Measurements from ENCODE around the gene MPST. TPM values are rescaled to one million over a fixed set of nuclear protein-coding genes. Genes with fewer than 3 reads are reported as not detected.

The MPST gene
- total RNA-seq, 3 donors from 2014 or later = 135 to 224 (median 186) TPM

DNA sequence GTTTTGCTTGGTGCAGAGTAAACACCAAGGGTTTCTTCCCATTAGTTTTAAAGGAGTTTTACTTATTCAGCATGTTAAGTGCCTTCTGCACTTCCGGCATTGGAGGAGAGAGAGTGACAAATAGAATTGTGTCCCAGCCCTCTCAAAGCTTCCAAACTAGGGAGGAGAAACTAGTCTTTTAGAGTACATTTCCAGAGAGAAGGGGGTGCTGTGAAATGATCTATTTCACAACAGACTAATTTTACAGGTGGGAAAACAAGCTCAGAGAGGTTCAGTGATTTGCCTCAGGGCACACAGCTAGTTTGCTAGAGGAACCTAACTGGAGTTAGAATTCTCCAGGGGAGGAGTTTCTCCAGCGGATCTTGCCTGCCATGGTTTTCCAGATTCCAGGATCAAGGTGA lies 12.6 kb downstream of the MPST start:
- Histone ChIP-seq H3K36me3 (ENCODE audit: low read depth) (no peaks in the 10 kb centered on the region), H3K4me1 (ENCODE audit: low read depth) (peaks cover 21% of the 10 kb centered on the region), H3K4me3 (no peak overlapping the region), H3K9me3 (no peaks in the 10 kb centered on the region)
- intact Hi-C loops (cut with DNase I, micrococcal nuclease) = no loop called here
- DNase-seq = no peak
- TF ChIP-seq, protein P1, sequence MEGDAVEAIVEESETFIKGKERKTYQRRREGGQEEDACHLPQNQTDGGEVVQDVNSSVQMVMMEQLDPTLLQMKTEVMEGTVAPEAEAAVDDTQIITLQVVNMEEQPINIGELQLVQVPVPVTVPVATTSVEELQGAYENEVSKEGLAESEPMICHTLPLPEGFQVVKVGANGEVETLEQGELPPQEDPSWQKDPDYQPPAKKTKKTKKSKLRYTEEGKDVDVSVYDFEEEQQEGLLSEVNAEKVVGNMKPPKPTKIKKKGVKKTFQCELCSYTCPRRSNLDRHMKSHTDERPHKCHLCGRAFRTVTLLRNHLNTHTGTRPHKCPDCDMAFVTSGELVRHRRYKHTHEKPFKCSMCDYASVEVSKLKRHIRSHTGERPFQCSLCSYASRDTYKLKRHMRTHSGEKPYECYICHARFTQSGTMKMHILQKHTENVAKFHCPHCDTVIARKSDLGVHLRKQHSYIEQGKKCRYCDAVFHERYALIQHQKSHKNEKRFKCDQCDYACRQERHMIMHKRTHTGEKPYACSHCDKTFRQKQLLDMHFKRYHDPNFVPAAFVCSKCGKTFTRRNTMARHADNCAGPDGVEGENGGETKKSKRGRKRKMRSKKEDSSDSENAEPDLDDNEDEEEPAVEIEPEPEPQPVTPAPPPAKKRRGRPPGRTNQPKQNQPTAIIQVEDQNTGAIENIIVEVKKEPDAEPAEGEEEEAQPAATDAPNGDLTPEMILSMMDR (IDR thresholded peaks at IDR 0.05) = no peak
- peak; percentile 11 for ATAC-seq

DNA sequence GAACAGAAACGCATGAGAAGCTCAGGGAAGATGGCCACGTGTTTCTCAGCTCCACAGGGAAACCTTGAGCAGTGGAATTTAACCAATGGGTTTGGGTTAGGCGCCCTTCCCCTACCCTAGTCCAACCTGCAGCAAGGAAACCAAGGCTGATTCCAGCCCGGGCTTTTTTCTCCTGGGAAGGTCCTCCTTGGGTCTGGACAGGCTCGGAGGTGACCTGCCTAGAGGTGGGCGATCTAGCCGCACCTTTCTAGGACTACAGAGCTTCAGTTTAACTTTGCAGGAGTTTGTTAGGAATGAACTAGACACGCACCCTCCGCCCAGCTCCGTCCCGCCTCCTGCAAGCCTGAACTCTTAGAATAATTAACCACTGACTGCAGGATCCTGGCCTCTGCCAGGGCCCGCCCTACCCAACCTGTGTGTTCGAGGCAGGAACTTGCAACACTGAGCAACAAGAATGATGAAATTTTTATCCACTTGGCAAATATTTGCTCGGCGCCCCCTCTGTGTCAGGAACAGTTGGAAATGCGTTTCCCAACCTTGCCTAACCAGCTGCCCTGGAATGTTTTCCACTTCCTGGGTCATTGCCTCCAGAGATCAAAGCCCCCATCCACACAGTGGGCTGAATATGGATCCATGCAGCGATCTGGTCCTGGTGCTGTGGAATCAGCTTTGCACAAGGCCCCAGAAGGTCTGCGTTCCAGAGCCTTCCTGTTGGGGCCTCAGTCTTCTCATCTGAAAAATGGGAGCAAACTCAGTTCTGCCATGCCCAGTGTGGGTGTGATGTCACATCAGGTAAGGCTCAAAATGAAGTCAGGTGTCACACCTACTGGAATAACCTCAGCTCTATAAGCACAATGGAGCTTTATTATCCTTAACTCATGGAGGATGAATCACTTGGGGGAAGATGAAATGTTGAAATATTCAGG lies 13.3 kb downstream of the MPST start:
- no peak overlapping the region for H3K4me3 ChIP-seq
- TF ChIP-seq, protein P1 (IDR thresholded peaks at IDR 0.05) = no peak

DNA sequence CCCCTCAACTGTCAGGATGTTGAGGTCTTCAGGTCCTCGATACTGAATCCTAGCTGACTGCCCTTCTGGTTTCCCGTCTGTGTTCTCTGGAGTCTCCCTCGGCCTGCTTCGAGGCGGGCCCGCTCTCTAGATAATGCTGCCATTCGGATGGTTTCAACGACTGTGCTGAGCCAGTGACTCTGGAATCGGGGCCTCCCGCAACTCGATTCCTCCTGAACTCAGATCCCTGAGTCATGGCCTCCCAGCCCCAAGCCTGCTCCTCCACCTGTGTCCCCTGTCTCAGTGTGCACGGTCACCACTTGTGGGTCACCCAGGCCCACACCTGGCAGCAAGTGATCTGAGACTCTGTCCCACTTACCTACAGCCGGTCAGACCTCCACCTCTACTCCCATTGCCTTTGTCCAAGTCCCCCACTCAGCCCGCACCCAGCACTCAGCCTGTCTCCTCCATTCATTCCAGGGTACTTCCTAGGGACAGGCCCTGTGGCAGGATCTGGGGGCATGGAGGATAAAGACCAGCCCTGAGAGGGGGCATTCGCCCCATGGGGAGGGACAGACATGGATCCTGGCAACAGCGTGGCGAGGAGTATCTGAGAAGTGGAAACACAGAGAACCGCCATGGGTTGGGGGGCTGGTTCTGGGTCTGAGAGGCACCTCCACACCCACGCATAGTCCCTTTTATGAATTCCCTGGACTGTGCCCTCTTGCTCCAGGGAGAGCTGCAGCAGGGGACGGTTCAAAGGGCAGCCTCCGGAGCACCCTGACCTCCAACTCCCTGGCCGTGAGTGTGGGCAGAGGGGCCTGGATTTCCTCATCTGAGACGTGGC lies 14.3 kb downstream of the MPST start:
- no peak overlapping the region for H3K4me3 ChIP-seq
- H3K4me1 ChIP-seq (ENCODE audit: low read depth) = peaks cover 21% of the 10 kb centered on the region
- TF ChIP-seq, protein P1 (IDR thresholded peaks at IDR 0.05) = no peak
- ATAC-seq = peak; percentile 27
- no peaks in the 10 kb centered on the region for H3K36me3 ChIP-seq (ENCODE audit: low read depth)
- peak; percentile 42 to 61 (median 58) for DNase-seq
- no peaks in the 10 kb centered on the region for H3K9me3 ChIP-seq
- intact Hi-C loops (cut with DNase I, micrococcal nuclease) = no loop called here

More for the DNA sequence above, 13.3 kb downstream of the MPST start:
- no peaks in the 10 kb centered on the region for H3K36me3 ChIP-seq (ENCODE audit: low read depth)
- ATAC-seq = peak; percentile 94
- peak; percentile 87 to 90 (median 88) for DNase-seq
- no peaks in the 10 kb centered on the region for H3K9me3 ChIP-seq
- H3K4me1 ChIP-seq (ENCODE audit: low read depth) = peaks cover 21% of the 10 kb centered on the region
- intact Hi-C loops (cut with DNase I, micrococcal nuclease) = no loop called here

DNA sequence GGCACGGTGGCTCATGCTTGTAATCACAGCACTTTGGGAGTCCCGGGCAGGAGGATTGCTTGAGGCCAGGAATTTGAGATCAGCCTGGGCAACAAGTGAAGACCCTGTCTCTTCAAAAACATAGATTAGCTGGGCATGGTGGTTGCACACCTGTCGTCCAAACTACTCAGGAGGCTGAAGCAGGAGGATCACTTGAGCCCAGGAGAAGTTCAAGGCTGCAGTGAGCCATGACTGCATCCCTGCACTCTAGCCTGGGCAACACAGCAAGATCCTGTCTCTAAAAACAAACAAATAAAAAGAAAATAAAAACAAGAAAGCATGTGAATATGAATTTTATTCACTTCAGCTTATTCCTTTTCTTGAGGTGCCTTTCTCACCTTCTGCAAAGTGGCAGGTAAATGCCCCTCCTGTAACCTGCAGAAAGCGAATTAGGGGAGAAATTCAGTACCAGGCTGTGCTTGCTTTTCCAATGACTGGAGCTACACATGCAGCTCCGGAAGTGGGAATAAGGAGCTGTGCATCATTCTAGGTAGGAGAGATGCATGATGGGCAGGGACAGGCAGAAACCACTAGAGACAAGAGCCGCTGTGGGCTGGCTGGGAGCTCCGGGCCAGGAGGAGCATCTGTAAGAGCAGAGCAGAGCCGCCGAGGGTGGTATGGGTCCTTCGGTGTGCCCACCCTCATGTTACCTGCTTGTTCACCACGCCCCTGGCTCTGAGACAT lies 17.3 kb downstream of the MPST start:
- H3K36me3 ChIP-seq (ENCODE audit: low read depth) = no peaks in the 10 kb centered on the region
- ATAC-seq (no peak), DNase-seq (no peak)
- no peaks in the 10 kb centered on the region for H3K9me3 ChIP-seq
- peaks cover 30% of the 10 kb centered on the region for H3K4me1 ChIP-seq (ENCODE audit: low read depth)
- intact Hi-C loops (cut with DNase I, micrococcal nuclease) = no loop called here
- no peak overlapping the region for H3K4me3 ChIP-seq
- TF ChIP-seq, protein P1 (IDR thresholded peaks at IDR 0.05) = no peak

DNA sequence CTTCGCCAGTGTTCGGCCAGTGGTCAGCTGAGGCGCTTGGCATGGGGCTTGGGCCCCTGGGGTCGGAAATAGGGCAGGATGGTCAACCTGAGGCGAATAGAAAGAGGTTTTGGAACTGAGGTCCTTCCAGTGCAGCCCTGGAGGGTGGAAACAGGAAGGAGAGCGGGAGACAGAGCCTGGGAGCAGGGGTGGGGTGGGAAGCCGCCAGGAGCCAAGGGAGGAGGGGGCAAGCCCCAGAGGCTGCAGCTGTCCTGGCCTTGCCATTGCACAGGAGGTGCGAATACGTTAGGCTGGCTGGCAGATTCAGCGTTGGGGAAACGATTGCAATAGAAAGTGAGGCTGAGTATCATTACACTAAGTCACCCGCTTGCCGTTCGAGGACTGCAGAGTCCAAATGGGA lies 18.1 kb downstream of the MPST start:
- peaks cover 25% of the 10 kb centered on the region for H3K4me1 ChIP-seq (ENCODE audit: low read depth)
- H3K9me3 ChIP-seq = no peaks in the 10 kb centered on the region
- intact Hi-C loops (cut with DNase I, micrococcal nuclease) = no loop called here
- TF ChIP-seq, protein P1 (IDR thresholded peaks at IDR 0.05) = no peak
- ATAC-seq (no peak), DNase-seq (no peak)
- no peaks in the 10 kb centered on the region for H3K36me3 ChIP-seq (ENCODE audit: low read depth)
- H3K4me3 ChIP-seq = no peak overlapping the region
